NCI-H82 treated with DMSO at 0.1 percent for 48 hours (cell line): Measurements from ENCODE around the gene JMJD7.

ENCODE experiments used
- DNase-seq: peaks from one replicate; lab custom pipeline; 2025; ENCODE audit not compliant: unreplicated experiment; lab: John Stamatoyannopoulos, UW

The JMJD7 gene

GRCh38 chr15:41842229-41842628, 14.3 kb downstream of the JMJD7 start:
- DNase-seq = no peak

- DNase-seq = no peak
Observed at GRCh38 chr15:41843571-41843970, 15.7 kb downstream of the JMJD7 start.

DNA sequence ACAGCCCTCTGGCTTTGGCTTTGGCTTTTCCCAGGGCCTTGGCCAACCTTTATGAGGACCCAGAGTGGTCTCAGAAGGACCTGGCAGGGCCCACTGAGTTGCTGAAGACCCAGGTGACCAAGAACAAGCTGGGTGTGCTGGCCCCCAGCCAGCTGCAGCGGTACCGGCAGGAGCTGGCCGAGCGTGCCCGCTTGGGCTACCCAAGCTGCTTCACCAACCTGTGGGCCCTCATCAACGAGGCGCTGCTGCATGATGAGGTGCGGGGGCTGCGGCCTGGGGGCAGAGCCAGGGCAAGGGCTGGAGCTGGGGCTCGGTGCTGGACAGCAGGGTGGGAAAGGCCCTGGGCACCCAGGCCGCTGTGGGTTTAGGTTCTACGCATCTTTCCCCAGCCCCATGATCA, 16.9 kb downstream of the JMJD7 start:
- no peak for DNase-seq

DNA sequence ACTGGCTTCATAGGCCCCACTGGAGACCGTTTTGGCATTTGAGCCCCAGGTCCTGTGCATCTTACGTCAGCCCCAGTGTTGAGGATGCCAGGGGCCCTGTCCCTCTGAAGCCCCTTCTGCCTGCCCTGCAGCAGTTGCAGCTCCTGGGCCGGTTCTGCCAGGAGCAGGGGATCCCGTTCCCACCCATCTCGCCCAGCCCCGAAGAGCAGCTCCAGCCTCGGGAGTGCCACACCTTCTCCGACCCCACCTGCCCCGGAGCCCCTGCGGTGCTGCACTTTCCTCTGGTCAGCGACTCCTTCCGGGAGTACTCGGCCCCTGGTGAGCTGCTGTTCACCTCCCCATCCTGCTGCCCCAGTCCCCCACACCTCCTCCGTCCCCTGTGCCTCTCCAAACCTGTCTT, 19.3 kb downstream of the JMJD7 start:
- no peak for DNase-seq

DNA sequence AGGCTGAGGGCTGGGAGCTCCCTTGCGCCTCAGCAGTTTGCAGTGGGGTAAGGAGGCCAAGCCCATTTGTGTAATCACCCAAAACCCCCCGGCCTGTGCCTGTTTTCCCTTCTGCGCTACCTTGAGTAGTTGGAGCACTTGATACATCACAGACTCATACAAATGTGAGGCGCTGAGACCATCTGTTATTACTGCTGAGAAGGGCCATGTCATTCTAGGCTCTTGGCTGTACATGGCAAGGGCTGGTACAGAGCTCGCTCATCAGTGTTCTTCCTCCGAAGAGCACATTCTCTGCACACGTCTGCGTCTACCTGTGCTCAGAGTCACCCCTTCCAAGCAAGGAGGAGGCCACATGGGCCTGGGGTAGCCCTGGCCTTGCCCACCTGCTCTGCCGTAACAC, 20.1 kb downstream of the JMJD7 start:
- no peak for DNase-seq

GRCh38 chr15:41848631-41849030, 20.7 kb downstream of the JMJD7 start:
- no peak for DNase-seq

DNA sequence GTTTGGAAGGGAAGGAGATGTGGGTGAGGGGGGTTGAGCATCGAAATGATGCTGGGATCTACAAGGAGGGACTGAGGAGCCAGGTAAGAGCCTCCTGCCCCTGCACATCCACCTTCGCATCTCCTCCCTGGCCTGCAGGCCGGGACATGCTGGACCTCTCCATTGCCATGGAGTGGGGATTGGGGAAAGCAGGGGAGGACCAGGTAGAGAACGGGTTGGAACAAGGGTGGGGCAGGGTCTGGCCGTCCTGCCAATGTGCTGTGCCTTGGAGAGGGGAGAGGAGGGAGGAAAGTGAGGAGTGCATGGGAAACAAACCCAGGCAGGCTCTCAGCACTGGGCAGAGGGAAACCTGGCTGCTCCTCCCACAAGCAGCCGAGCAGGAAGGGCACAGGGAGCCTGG, 21.3 kb downstream of the JMJD7 start:
- DNase-seq = no peak

- no peak for DNase-seq
Observed at GRCh38 chr15:41849861-41850260, 22.0 kb downstream of the JMJD7 start.

DNA sequence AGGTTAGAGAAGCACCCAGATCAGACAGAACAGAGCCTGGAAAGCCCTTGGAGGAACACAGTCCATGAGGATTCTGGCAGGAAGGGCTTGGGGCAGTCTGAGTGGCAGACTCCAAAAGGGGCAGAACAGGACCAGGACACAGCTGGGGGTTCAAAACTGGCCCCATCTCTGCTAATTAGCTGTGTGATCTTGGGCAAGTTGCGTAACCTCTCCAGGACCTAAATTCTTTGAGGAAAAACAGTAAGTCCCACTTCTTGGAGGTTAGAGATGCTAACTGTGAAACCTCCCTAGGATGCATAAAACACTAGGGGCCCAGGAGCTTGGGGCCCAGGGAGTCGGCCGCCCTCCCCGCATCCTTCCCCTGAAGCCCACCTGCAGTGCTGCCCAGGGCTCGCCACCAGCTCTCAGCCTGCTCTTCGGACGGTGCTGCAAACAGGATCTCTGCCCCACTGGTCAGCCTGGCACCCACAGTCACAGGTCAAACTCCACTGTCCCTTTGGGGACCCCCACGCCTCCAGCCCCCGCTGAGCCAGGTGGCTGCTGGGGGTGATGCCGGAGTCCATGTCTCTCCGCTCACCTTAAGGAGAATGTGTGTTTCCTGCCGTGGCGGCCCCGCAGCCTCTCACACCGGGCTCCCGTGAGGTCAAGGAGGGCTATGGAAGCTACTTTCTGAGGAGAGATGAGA, 22.7 kb downstream of the JMJD7 start:
- DNase-seq = no peak

- no peak for DNase-seq
Observed at GRCh38 chr15:41851167-41851523, 23.3 kb downstream of the JMJD7 start.

- DNase-seq = no peak
Observed at GRCh38 chr15:41851755-41852370, 24.0 kb downstream of the JMJD7 start.

DNA sequence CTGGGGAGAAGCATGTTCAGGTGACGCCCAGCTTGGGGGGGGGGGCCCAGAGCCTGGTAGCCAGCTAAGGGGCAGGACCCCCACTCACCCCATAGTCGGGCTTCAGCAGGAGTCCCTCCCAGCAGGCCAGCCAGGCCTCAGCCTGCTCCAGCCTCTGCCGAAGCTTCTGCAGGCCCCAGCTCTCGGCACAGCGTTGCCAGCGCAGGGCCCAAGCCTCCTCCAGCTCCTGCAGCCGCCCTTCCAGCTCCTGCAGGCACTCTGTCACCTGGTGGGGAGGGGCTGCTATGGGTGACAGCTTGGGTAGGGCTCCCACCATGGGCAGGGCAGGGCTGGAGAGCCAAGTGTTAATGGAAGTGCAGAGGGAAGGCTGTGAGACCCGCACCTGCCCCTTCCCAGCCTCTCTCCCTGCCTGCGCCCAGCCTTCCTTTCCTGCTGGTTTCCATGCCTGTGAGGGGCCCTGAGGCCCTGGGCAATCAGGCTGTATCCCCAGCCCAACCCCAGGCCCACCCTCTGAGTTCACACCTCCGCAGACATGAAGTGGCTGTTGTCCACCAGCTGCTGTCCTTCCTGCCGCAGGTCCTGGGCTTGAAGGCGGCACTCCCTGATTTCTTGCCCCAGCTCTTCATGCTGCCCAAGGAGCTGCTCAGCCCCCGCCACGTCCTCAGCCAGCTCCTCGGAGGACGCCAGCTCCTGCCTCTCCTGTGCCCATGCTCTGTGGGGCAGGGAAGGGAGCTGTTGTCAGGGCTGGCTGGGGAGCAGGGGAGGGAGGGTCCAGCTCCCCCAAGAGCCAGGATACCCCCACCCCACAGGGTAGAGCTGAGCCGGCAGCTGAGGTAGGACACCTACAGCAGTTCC, 25.1 kb downstream of the JMJD7 start:
- DNase-seq = no peak

DNA sequence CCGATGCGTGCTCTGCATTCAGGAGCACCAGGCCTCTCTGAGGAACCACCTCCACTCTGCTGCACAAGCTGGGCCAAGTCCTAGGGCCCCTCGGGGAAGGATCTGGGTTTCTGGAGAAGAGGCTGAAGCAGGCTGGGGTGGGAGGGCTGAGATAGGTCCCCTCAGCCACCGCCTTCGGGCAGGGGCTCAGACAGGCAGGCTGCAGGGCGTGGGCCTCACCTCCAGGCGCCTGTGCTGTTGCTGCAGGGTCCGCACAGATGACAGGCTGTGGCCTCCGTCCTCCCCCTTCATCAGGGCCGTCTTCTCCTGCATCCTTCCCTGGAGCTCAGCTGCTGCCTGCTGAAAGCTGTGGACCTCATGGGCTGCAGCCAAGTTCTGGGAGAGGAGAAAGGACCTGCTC, 25.9 kb downstream of the JMJD7 start:
- DNase-seq = no peak

DNA sequence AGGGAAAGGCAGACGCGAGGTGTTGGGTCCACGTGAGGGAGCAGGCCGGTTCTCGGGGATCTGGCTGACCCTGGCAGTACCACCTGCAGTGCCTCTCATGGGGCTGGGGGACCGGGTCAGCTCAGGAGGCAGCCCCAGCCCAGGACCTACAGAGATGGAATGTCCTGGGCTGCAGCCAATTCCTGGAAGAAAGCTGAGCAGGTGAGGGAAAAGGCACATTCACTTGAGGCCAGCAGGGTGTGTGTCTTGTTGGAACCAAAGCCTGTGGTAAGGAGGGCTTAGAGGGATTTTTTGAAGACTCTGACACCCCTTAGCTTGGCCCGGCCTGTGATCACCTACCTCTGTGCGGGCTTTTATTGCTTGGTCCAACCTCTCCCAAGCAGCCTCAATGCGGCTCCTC, 26.6 kb downstream of the JMJD7 start:
- no peak for DNase-seq

GRCh38 chr15:41855261-41855961, 27.5 kb downstream of the JMJD7 start:
- no peak for DNase-seq

GRCh38 chr15:41856262-41856661, 28.4 kb downstream of the JMJD7 start:
- no peak for DNase-seq

DNA sequence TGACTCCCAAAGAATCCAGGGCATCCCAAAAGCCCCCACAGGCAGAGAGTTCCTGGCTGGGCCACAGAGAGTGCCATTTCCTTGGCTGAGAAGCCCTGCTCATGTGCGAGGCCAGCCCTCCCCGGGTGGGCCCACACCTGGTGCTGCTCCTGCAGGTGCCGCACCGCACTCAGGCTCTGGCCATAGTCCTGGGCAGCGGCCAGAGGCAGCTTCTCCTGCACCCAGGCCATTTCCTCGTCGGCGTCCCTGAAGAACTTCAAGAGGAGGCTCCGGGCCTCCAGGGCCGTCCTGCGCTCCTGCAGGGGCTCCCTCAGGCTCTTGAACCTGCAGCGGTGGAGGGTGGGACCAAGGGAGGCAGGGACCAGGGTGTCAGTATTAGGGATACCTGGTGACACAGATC, 28.8 kb downstream of the JMJD7 start:
- no peak for DNase-seq

GRCh38 chr15:41857316-41857715, 29.4 kb downstream of the JMJD7 start:
- no peak for DNase-seq

DNA sequence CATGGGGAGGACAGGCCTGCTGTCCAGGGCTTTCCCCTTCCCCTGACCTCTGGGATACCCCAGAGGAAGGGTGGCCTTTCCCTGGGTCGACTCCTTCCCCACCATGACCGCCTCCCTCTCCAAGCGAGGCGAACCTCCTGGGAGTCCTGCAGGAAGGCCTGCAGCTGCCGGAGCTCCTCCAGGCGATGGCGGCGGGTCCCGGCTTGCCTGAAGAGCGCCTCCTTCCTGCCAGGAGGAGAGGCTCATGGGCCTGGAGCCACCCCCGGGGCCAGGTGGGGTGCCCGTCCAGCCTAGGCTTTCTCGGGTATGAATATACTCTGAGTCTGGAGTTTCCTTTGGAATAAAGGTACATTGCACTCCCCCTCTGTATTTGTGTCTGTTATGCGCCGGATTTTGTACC, 30.9 kb downstream of the JMJD7 start:
- no peak for DNase-seq

- no peak for DNase-seq
Observed at GRCh38 chr15:41860049-41860828, 32.3 kb downstream of the JMJD7 start.
